Measurements from ENCODE around the gene CYP4F2. TPM values are rescaled to one million over a fixed set of nuclear protein-coding genes. Genes with fewer than 3 reads are reported as not detected.

CYP4F2 gene
- total RNA-seq, 4 donors from 2014 or later: not detected

DNA sequence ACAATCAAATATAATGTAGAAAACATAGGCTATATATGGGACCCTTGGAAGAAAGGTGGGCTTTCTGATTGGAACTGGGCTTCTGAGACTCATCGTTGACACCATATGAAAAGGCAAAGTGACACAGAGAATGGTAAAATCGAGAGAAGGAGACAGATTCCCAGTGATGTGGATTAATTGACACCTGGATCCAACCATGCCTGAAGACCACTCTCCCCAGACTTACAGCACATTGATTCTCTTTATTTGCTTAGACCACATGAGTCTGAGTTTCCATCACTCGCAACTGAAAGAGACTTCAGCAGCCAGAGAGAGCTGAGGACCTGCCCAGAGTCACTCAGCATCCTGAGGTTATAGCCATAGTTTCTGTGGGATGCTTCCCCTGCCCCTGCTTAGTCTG, 30.4 kb upstream of the CYP4F2 start:
- Histone ChIP-seq H3K27ac (replicated peaks in 1 of 4) (no peak overlapping the region), H3K27me3 (peaks cover 0 to 46% (median 22%) of the 10 kb centered on the region in 4 donors), H3K9me3 (no peaks in the 10 kb centered on the region), H3K36me3 (no peaks in the 10 kb centered on the region), H3K4me3 (no peak overlapping the region), H3K4me1 (no peaks in the 10 kb centered on the region)
- 72% methylated on average over 3 of the region's 3 CpGs for WGBS
- intact Hi-C loops (cut with DNase I): no loop called here
- TF ChIP-seq POLR2AphosphoS5 (IDR thresholded peaks at IDR 0.05): no peak
- TF ChIP-seq, protein P1, sequence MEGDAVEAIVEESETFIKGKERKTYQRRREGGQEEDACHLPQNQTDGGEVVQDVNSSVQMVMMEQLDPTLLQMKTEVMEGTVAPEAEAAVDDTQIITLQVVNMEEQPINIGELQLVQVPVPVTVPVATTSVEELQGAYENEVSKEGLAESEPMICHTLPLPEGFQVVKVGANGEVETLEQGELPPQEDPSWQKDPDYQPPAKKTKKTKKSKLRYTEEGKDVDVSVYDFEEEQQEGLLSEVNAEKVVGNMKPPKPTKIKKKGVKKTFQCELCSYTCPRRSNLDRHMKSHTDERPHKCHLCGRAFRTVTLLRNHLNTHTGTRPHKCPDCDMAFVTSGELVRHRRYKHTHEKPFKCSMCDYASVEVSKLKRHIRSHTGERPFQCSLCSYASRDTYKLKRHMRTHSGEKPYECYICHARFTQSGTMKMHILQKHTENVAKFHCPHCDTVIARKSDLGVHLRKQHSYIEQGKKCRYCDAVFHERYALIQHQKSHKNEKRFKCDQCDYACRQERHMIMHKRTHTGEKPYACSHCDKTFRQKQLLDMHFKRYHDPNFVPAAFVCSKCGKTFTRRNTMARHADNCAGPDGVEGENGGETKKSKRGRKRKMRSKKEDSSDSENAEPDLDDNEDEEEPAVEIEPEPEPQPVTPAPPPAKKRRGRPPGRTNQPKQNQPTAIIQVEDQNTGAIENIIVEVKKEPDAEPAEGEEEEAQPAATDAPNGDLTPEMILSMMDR (IDR thresholded peaks at IDR 0.05): no peak
- TF ChIP-seq EP300 (IDR thresholded peaks at IDR 0.05): no peak
- TF ChIP-seq POLR2A (IDR thresholded peaks at IDR 0.05; ENCODE audit: low read depth): no peak
- no peak for DNase-seq (ENCODE audit: extremely low spot score)

DNA sequence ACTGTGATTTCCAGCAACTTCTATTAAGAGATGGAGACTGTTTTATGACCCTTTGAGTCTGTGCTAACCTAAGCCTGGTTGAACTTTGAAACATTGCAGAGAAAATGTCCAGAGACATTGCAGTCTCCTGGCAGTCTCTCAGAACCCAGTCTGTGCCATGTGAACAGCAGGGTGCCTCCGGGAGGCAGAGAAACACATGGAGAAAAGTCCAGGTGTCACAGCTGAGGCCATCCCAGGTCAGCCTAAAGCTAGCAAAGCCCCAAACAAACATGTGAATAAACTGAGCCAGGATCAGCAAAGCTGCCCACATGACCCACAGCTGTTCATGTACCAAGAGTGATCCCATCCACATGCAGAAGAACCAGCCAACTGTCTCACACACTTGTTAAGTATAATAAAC, 28.6 kb upstream of the CYP4F2 start:
- H3K4me1 ChIP-seq: no peaks in the 10 kb centered on the region
- H3K27ac ChIP-seq (replicated peaks in 1 of 4): no peak overlapping the region
- peaks cover 0 to 46% (median 24%) of the 10 kb centered on the region in 4 donors for H3K27me3 ChIP-seq
- intact Hi-C loops (cut with DNase I): no loop called here
- no peaks in the 10 kb centered on the region for H3K9me3 ChIP-seq
- no peak for DNase-seq (ENCODE audit: extremely low spot score)
- 0% methylated on average over 1 of the region's 1 CpG for WGBS
- no peaks in the 10 kb centered on the region for H3K36me3 ChIP-seq
- TF ChIP-seq POLR2A (IDR thresholded peaks at IDR 0.05; ENCODE audit: low read depth) (no peak), EP300 (IDR thresholded peaks at IDR 0.05) (no peak), POLR2AphosphoS5 (IDR thresholded peaks at IDR 0.05) (no peak)
- TF ChIP-seq, protein P1 (IDR thresholded peaks at IDR 0.05): no peak
- no peak overlapping the region for H3K4me3 ChIP-seq

DNA sequence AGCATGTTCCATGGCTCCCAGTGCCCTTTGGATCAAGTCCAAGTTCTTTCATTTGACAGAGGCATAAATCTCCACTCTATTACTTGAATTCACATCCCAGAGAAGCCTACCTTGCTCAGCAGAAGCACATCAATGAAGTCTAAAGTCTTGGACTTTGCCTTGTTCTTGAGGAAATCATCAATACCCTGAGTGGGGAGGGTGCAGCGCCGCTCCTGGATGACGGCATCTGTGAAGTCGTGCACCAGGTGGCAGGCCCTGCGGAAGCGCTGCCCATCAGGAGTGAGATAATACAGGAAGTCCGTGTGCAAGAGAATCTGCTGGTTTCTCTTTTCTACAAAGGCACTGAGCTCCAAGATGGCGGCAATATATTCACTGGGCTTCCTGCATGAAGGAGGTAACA, 25.8 kb upstream of the CYP4F2 start:
- Histone ChIP-seq H3K27me3 (peaks cover 0 to 19% (median 11%) of the 10 kb centered on the region in 4 donors), H3K4me1 (no peaks in the 10 kb centered on the region), H3K27ac (replicated peaks in 1 of 4) (no peak overlapping the region), H3K4me3 (no peak overlapping the region), H3K9me3 (no peaks in the 10 kb centered on the region), H3K36me3 (no peaks in the 10 kb centered on the region)
- TF ChIP-seq POLR2AphosphoS5 (IDR thresholded peaks at IDR 0.05) (no peak), EP300 (IDR thresholded peaks at IDR 0.05) (no peak), POLR2A (IDR thresholded peaks at IDR 0.05; ENCODE audit: low read depth) (no peak)
- TF ChIP-seq, protein P1 (IDR thresholded peaks at IDR 0.05): no peak
- intact Hi-C loops (cut with DNase I): no loop called here
- DNase-seq (ENCODE audit: extremely low spot score): no peak
- WGBS: 76% methylated on average over 8 of the region's 8 CpGs

DNA sequence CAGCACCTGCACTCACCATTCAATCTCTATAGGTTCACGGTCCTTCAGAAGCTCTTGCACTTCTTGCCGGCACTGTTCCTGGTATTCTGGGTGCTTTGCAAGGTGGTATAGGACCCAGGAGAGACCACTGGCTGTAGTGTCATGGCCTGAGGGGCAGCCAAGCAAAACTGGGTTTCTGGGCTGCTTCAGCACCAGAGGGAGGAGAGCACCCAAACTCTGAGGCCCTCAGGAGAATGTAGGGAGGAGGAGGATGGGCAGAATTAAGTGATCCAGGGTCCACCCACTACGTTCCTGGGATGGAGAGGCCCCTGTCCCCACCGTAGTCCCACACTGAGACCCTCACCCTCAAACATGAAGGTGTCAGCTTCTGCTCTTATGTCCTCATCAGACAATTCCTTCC, 24.1 kb upstream of the CYP4F2 start:
- DNase-seq (ENCODE audit: extremely low spot score): no peak
- no peak for TF ChIP-seq POLR2AphosphoS5 (IDR thresholded peaks at IDR 0.05)
- TF ChIP-seq POLR2A (IDR thresholded peaks at IDR 0.05; ENCODE audit: low read depth): no peak
- TF ChIP-seq, protein P1 (IDR thresholded peaks at IDR 0.05): no peak
- TF ChIP-seq EP300 (IDR thresholded peaks at IDR 0.05): no peak
- Histone ChIP-seq H3K27me3 (peaks cover 0 to 13% (median 1%) of the 10 kb centered on the region in 4 donors), H3K9me3 (no peaks in the 10 kb centered on the region), H3K36me3 (no peaks in the 10 kb centered on the region), H3K27ac (replicated peaks in 1 of 4) (no peak overlapping the region), H3K4me3 (no peak overlapping the region), H3K4me1 (no peaks in the 10 kb centered on the region)
- 64% methylated on average over 4 of the region's 4 CpGs for WGBS
- intact Hi-C loops (cut with DNase I): no loop called here

DNA sequence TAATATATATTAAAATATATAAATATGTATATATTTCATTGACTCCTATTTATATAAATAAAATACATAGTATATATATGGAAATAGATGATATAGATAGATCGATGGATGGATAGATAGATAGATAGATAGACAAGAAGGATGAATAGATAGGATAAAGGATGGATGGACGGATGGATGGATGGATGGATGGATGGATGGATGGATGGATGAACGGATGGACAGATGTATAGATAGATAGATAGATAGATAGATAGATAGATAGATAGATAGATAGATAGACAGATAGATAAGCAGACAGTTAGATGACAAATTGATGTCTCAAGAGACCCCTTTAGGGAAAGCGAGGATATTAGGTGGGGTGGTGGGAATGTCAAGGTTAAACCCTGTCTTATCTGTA, 21.4 kb upstream of the CYP4F2 start:
- WGBS: 65% methylated on average over 4 of the region's 4 CpGs
- no peak for DNase-seq (ENCODE audit: extremely low spot score)
- intact Hi-C loops (cut with DNase I): no loop called here
- Histone ChIP-seq H3K36me3 (no peaks in the 10 kb centered on the region), H3K27ac (replicated peaks in 1 of 4) (no peak overlapping the region), H3K27me3 (peaks cover 0 to 14% (median under 1%) of the 10 kb centered on the region in 4 donors), H3K4me3 (no peak overlapping the region), H3K9me3 (peaks cover 0 to 12% (median 12%) of the 10 kb centered on the region in 4 donors), H3K4me1 (no peaks in the 10 kb centered on the region)
- TF ChIP-seq POLR2AphosphoS5 (IDR thresholded peaks at IDR 0.05): no peak
- TF ChIP-seq, protein P1 (IDR thresholded peaks at IDR 0.05): no peak
- no peak for TF ChIP-seq POLR2A (IDR thresholded peaks at IDR 0.05; ENCODE audit: low read depth)

Measured in esophagus muscularis mucosa (tissue), 4 donors.